Thyroid gland (tissue), 4 donors: ENCODE data around the gene KRT15. TPM values are rescaled to one million over a fixed set of nuclear protein-coding genes. Genes with fewer than 3 reads are reported as not detected.

Experiments used
- DNase-seq, 2 donors: peaks; one replicate each; pipeline ENCODE4 v3.0.0-alpha.2; 2019
- H3K27ac ChIP-seq, 3 donors: fragments of 200-600 bp; sonication (generic); 1 replicate in 2 of 3; 2 replicates in 1 of 3; pipeline ENCODE4 v1.5.1; 2016 to 2019; ENCODE audit warnings: mild to moderate bottlenecking in 1 of 3, moderate library complexity in 1 of 3
- H3K27me3 ChIP-seq: fragments of 200-600 bp; sonication (generic); one replicate; pipeline ENCODE4 v1.5.1; 2019
- H3K36me3 ChIP-seq, 2 donors: fragments of 200-600 bp; sonication (generic); one replicate each; pipeline ENCODE4 v1.5.1; 2016 to 2019
- H3K4me1 ChIP-seq, 2 donors: fragments of 200-600 bp; sonication (generic); one replicate each; pipeline ENCODE4 v1.5.1; 2017 to 2019
- H3K4me3 ChIP-seq, 3 donors: fragments of 200-600 bp; sonication (generic); replicated peaks in 1 of 3; 1 replicate in 2 of 3; 2 replicates in 1 of 3; pipeline ENCODE4 v1.5.1; 2016; ENCODE audit warnings: mild to moderate bottlenecking in 1 of 3
- H3K9me3 ChIP-seq: fragments of 200-600 bp; sonication (generic); one replicate; pipeline ENCODE4 v1.5.1; 2017
- POLR2A ChIP-seq, 2 donors: fragments of 450-650 bp; IDR thresholded peaks; one replicate each; pipeline ENCODE4 v1.6.1; 2017; ENCODE audit warnings: antibody characterized with exemption in 2 of 2, mild to moderate bottlenecking in 2 of 2, moderate library complexity in 1 of 2
- WGBS, 2 donors: methylation state at CpG; one replicate each; pipeline ENCODE4 v1.1.5; 2017; 5-methylcytosine and 5-hydroxymethylcytosine counted together
- intact Hi-C: fragments of 100-400 bp; cut with DNase I; formaldehyde crosslinking; loops from one replicate; pipeline ENCODE4 v1.15.1; 2023
- total RNA-seq, 4 donors: library from RNA; depleted of rRNA; stranded (reverse); fragments of >200 nt; gene quantifications; one replicate each; pipeline ENCODE4 v1.2.3, GENCODE V29; 2016
- TF ChIP-seq, protein P1 (sequence below), 6 experiments: fragments of 200-600 bp in 3 of 6; fragments of 450-650 bp in 3 of 6; sonication (generic) in 3 of 6; IDR thresholded peaks; one replicate each; pipeline ENCODE4 v1.5.1; 2016 to 2019; ENCODE audit warnings: antibody characterized with exemption in 6 of 6, mild to moderate bottlenecking in 2 of 6, inconsistent platforms in 1 of 6, moderate library complexity in 1 of 6

KRT15 gene
- total RNA-seq, 4 donors from 2014 or later, result 0.93 TPM; not detected in 3

GRCh38 chr17:41559548-41559947, 40.9 kb upstream of the KRT15 start:
- intact Hi-C loops, result no loop called here
- H3K36me3 ChIP-seq, result no peaks in the 10 kb centered on the region
- no peaks in the 10 kb centered on the region for H3K4me1 ChIP-seq
- 93 to 94% methylated on average over 2 of the region's 2 CpGs for WGBS, 2 donors
- H3K4me3 ChIP-seq, result no peak overlapping the region
- no peaks in the 10 kb centered on the region for H3K9me3 ChIP-seq
- DNase-seq, result no peak
- H3K27ac ChIP-seq, result no peak overlapping the region
- no peak for TF ChIP-seq POLR2A (IDR thresholded peaks at IDR 0.05)
- TF ChIP-seq, protein P1, sequence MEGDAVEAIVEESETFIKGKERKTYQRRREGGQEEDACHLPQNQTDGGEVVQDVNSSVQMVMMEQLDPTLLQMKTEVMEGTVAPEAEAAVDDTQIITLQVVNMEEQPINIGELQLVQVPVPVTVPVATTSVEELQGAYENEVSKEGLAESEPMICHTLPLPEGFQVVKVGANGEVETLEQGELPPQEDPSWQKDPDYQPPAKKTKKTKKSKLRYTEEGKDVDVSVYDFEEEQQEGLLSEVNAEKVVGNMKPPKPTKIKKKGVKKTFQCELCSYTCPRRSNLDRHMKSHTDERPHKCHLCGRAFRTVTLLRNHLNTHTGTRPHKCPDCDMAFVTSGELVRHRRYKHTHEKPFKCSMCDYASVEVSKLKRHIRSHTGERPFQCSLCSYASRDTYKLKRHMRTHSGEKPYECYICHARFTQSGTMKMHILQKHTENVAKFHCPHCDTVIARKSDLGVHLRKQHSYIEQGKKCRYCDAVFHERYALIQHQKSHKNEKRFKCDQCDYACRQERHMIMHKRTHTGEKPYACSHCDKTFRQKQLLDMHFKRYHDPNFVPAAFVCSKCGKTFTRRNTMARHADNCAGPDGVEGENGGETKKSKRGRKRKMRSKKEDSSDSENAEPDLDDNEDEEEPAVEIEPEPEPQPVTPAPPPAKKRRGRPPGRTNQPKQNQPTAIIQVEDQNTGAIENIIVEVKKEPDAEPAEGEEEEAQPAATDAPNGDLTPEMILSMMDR (IDR thresholded peaks at IDR 0.05), result no peak
- H3K27me3 ChIP-seq, result no peaks in the 10 kb centered on the region

DNA sequence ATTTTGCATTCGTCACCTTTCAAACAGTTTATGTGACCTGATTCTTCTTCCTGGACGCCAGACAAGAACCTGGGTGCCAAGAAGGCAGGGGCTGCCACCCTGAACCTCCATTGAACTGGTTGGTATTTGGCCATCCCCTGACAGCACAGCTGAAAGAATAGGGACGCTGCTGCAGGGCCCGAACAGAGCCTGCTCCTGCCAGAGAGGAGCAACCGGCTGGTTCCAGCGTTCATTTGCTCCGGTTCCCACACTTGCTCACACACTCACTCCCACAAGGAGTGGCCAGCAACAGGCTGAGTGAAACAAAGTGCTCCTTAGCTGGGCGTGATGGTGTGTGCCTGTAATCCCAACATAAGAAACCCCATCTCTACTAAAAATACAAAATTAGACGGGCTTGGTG, 38.2 kb upstream of the KRT15 start:
- intact Hi-C loops, result no loop called here
- Histone ChIP-seq H3K27me3 (no peaks in the 10 kb centered on the region), H3K36me3 (no peaks in the 10 kb centered on the region), H3K4me3 (no peak overlapping the region), H3K4me1 (no peaks in the 10 kb centered on the region), H3K27ac (no peak overlapping the region), H3K9me3 (no peaks in the 10 kb centered on the region)
- 58 to 62% methylated on average over 9 of the region's 9 CpGs for WGBS, 2 donors
- DNase-seq, result no peak
- TF ChIP-seq, protein P1 (IDR thresholded peaks at IDR 0.05), result no peak
- TF ChIP-seq POLR2A (IDR thresholded peaks at IDR 0.05), result no peak

DNA sequence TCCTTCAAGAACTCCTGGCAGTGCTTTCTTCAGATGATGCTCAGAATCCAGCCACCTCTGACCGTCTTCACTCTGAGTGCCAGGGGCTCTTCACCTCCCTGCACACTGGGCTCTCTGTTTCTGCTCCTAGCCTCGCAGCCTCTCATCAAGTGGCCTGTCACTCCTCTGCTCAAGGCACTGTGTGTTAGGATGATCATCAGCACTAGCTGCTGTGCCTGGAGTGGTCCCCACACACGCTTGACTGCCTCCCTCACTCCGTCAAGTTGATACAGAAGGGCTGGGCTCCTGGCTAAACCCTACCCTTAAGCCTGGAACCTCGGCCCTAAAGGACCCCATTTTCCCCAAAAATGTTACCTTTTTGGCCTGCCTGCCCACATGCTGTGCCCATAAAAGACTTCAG, 37.6 kb upstream of the KRT15 start:
- no peaks in the 10 kb centered on the region for H3K9me3 ChIP-seq
- no peaks in the 10 kb centered on the region for H3K27me3 ChIP-seq
- intact Hi-C loops, result no loop called here
- no peak overlapping the region for H3K4me3 ChIP-seq
- H3K4me1 ChIP-seq, result no peaks in the 10 kb centered on the region
- no peak overlapping the region for H3K27ac ChIP-seq
- TF ChIP-seq, protein P1 (IDR thresholded peaks at IDR 0.05), result no peak
- 24 to 46% methylated on average over 5 of the region's 5 CpGs for WGBS, 2 donors
- DNase-seq, result no peak
- H3K36me3 ChIP-seq, result no peaks in the 10 kb centered on the region

GRCh38 chr17:41555105-41555887, 36.6 kb upstream of the KRT15 start:
- no peaks in the 10 kb centered on the region for H3K9me3 ChIP-seq
- no peak for DNase-seq
- 81 to 84% methylated on average over 5 of the region's 5 CpGs for WGBS, 2 donors
- H3K4me3 ChIP-seq, result no peak overlapping the region
- TF ChIP-seq POLR2A (IDR thresholded peaks at IDR 0.05), result no peak
- TF ChIP-seq, protein P1 (IDR thresholded peaks at IDR 0.05), result no peak
- intact Hi-C loops, result no loop called here
- H3K36me3 ChIP-seq, result no peaks in the 10 kb centered on the region
- no peaks in the 10 kb centered on the region for H3K27me3 ChIP-seq
- H3K27ac ChIP-seq, result no peak overlapping the region
- H3K4me1 ChIP-seq, result no peaks in the 10 kb centered on the region

GRCh38 chr17:41553987-41554680, 35.4 kb upstream of the KRT15 start:
- H3K4me1 ChIP-seq, result peaks cover 0 to 4% of the 10 kb centered on the region in 2 donors
- no peak for DNase-seq
- H3K4me3 ChIP-seq, result no peak overlapping the region
- H3K27me3 ChIP-seq, result no peaks in the 10 kb centered on the region
- no peaks in the 10 kb centered on the region for H3K36me3 ChIP-seq
- 70 to 78% methylated on average over 8 of the region's 8 CpGs for WGBS, 2 donors
- no peak for TF ChIP-seq POLR2A (IDR thresholded peaks at IDR 0.05)
- TF ChIP-seq, protein P1 (IDR thresholded peaks at IDR 0.05), result no peak
- H3K9me3 ChIP-seq, result no peaks in the 10 kb centered on the region
- no peak overlapping the region for H3K27ac ChIP-seq
- intact Hi-C loops, result loop anchor here (5.0 kb wide), 1 partner anchor 108 kb away; no protein-coding TSS in a partner anchor
